NCI-H1092 treated with DMSO at 0.1 percent for 48 hours (cell line): ENCODE results near the gene CARMIL3.

Experiments
- DNase-seq: peaks from one replicate; lab custom pipeline; 2025; lab: John Stamatoyannopoulos, UW

CARMIL3 gene

DNA sequence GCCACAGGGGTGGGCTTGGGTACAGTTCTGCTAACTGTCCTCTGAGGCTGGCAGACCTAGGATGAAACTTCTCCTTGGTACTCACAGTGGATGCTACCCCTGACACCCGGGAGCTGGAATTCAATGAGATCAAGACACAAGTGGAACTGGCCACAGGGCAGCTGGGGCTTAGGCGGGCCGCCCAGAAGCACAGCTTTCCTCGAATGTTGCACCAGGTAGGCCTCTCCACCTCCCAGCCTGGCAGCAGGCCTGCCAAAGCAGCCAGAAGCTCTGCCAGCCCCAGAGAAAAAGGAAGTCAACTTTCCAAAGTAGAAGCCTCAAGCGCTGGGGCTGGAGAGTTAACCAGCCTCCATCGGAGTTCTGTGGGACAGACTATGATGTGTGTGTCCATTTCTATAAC is 65.4 kb downstream of the CARMIL3 start:
- no peak for DNase-seq
